Tongue (tissue), 2 donors: ENCODE measurements around the gene MROH2A. TPM values are rescaled to one million over a fixed set of nuclear protein-coding genes. Genes with fewer than 3 reads are reported as not detected.
"Not testable (repeated sequence)": the region's sequence is repeated elsewhere in the genome, so short reads cannot be mapped to it uniquely, and the experiment has no call there.

Source experiments
- DNase-seq: peaks from one replicate; pipeline ENCODE4 v3.0.0-alpha.2; 2015
- total RNA-seq: library from RNA; depleted of rRNA; stranded (reverse); fragments of >200 nt; gene quantifications from one replicate; pipeline ENCODE4 v1.2.3, GENCODE V29; 2014

Gene MROH2A, protein sequence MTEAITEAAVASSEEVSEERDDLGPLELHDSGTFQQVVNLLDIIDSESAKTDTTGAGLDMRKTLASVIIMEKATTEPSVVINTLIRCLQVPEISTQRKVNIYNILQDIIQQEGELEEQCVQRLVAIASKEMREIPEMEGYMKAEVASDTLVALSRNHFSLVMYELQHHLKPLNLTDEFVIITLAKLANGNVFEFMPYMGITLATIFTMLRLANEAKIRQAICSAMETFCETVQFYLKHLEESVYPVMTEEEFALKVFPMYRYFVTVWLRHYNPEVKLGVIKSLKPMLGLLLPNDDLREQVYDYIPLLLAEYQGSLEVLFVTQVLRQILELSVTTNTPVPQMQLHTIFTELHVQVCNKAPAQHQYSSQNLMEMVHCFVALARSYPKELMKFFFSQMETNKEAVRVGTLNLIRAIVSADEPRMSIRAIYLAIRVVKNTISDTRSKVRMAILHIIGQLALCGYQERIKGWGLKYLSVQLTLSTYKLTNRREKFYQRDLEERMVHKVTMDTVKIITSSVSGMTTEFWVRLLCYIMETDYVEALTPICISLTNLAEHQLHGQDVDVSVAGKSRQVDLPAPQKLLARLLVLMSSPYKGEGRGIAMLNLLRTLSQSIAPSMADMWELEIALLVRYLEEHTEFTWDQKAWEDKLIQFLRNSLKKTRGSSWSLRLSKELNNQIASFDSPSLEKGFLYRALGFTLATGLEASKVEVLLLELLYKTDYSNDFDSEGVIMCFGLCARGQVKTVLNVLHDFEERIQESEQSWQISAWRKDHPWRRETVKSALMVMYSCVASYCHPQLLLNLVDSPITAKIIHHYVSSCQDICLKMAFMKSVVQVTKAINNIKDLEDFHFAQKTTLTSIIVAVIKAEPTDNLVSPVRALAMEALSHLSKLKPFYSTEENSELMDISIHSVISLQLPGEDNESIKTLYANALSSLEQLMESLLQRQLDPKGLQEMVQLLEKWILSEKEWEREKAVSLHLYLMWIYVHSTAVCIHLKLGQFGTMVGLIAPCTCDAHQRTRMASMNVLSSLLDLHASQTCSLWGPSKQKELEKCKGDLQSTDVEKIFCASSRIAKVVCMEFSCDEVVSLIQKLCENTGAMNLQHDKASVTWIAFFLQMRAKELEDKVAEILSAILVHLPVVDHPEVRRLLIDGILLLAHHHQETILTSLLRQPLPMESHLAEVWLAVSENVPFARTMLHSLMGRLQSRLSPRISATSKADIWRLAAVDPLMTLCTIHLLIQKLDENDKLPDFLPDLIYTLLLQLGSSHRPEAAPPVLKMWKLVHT (N-terminal part only)
- 2.5 TPM for total RNA-seq

- DNase-seq = no peak
Observed at GRCh38 chr2:233778030-233778429, at the start of gene MROH2A. MROH2A (plus strand) TSS chr2:233778330; CDS start chr2:233779359, 1,029 bp downstream.

- DNase-seq = no peak
Observed at GRCh38 chr2:233728723-233729301, 49.3 kb upstream of the MROH2A start, which contains the start of gene UGT1A3. UGT1A3 (plus strand) TSS chr2:233729042; CDS start chr2:233729127, 85 bp downstream.

- DNase-seq = not testable (repeated sequence)
Observed at GRCh38 chr2:233736868-233737653, 41.1 kb upstream of the MROH2A start.

DNA sequence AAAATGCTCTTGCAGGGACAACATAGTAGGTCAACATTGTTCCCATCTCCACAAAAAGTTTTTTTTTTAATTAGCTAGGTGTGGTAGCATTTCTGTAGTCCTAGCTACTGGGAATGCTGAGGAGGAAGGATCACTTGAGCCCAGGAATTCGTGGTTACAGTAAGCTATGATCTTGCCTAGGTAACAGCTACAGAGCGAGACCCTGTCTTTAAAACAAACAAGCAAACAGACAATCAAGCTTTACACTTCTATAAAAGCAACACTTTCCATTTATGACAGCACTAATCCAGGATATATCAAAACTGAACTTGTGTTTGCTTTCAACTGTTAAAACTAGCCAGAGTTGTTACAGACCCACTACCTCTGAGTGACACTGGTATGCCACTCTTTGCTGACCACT lies 37.3 kb upstream of the MROH2A start:
- DNase-seq = no peak

DNA sequence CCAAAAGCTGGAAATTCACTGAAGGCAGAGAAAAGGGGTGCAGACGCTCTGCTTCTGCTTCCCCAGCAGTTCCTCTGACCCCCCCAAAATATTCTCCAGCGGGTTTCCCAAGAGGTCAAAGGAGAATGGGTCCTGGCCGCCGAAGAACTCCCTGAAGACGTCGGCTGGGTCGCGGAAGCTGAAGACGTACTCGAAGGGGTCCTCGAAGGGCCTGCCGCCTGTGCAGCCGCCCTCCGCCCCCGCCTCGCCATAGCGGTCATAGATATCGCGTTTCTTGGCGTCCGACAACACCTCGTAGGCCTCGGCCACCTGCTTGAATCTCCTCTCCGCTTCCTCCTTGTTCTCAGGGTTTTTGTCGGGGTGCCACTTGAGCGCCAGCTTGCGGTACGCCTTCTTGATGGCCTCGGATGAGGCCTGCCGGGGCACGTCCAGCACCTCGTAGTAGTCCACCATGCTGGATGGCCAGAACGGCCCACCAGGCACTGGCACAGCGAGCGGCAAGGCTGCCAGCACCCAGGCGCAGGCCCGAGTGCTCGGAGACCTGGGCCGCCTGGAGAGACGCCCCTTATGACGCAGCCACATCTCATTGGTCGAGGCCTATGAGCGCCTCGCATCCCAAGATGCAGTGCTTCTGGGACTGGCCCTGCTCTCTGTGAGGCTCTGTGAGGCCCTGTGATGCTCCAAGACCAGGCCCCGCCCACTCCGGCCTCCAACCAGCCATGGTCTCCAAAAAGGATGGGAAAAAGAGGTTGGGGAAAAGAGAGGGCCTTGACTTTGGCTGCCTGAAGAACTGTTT lies 34.5 kb upstream of the MROH2A start:
- no peak for DNase-seq

GRCh38 chr2:233745073-233745755 lies 32.9 kb upstream of the MROH2A start:
- no peak for DNase-seq

GRCh38 chr2:233745838-233746237 lies 32.3 kb upstream of the MROH2A start:
- not testable (repeated sequence) for DNase-seq

GRCh38 chr2:233746475-233747282 lies 31.5 kb upstream of the MROH2A start:
- no peak for DNase-seq

- DNase-seq = no peak
Observed at GRCh38 chr2:233747283-233747544, 30.9 kb upstream of the MROH2A start.

DNA sequence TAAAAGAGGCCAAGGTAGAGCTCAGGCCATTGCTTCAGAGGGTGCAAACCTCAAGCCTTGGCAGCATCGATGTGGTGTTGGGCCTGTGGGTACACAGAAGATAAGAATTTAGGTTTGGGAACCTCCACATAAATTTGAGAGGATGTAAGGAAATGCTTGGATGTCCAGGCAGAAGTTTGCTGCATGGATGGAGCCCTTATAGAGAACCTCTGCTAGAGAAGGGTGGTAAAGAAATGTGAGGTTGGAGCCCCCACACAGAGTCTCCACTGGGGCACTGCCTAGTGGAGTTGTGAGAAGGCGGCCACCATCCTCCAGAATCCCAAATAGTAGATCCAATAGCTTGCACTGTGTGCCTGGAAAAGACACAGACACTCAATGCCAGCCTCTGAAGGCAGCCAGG lies 27.4 kb upstream of the MROH2A start:
- DNase-seq = not testable (repeated sequence)

GRCh38 chr2:233751212-233752009 lies 26.7 kb upstream of the MROH2A start:
- DNase-seq = not testable (repeated sequence)

DNA sequence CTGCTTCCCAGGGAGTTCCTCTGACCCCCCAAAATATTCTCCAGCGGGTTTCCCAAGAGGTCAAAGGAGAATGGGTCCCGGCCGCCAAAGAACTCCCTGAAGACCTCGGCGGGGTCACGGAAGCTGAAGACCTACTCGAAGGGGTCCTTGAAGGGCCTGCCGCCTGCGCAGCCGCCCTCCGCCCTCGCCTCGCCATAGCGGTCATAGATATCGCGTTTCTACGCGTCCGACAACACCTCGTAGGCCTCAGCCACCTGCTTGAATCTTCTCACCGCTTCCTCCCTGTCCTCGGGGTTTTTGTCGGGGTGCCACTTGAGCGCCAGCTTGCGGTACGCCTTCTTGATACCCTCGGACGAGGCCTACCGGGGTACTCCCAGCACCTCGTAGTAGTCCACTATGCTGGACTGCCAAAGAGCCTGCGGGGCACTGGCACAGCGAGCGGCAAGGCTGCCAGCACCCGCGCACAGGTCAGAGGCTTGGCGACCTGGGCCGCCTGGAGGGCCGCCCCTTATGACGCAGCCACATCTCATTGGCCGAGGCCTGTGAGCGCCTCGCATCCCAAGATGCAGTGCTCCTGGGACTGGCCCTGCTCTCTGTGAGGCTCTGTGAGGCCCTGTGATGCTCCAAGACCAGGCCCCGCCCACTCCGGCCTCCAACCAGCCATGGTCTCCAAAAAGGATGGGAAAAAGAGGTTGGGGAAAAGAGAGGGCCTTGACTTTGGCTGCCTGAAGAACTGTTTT lies 23.1 kb upstream of the MROH2A start:
- DNase-seq = no peak

DNA sequence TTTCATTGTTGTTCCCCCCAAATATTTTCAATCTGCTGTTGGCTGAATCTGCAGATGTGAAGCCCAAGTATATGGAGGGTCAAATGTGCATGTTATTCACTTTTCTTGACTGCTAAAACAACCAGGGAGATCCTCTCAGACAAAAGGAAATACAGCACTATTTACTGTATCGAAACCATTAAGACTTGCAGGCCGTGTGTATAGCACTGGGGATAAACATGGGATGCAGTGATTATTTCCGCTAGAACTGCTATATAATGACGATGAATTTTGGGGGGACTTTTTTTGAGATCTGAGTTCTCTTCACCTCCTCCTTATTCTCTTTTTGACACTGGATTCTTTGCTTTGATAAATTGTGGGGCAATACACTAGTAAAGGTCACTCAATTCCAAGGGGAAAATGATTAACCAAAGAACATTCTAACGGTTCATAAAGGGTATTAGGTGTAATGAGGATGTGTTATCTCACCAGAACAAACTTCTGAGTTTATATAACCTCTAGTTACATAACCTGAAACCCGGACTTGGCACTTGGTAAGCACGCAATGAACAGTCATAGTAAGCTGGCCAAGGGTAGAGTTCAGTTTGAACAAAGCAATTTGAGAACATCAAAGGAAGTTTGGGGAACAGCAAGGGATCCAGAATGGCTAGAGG lies 21.6 kb upstream of the MROH2A start:
- DNase-seq = no peak

DNA sequence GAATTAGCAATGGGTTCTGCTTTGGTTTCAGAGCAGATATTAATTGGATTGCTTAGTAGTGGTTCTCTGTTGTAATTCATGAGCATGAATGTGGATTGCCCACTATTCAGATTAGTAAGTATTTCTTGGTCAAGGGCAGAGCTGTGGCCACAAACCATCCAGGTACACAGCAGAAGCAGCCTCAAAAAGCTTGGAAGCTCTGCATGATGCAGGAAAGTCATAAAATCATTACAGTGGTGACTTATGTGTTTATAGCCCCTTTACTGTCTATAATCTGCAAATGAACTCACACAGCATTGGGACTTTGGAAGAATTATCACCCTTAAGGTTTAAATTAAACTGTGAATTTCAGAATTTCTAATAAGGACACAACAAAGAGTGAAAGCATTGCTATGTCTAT lies 20.0 kb upstream of the MROH2A start:
- DNase-seq = no peak

- no peak for DNase-seq
Observed at GRCh38 chr2:233758849-233759248, 19.3 kb upstream of the MROH2A start.

GRCh38 chr2:233760043-233760442 lies 18.1 kb upstream of the MROH2A start, which contains the start of gene UGT1A1:
UGT1A1 (plus strand) TSS chr2:233760270; CDS start chr2:233760288, 18 bp downstream.
- no peak for DNase-seq
